ENCODE measurements around the gene SERPINA12. TPM values are rescaled to one million over a fixed set of nuclear protein-coding genes. Genes with fewer than 3 reads are reported as not detected.

SERPINA12 gene
- total and polyA plus RNA-seq, 2 of the 13 experiments (the other 11 are each of a cell fraction or from before 2014, with no cell fraction given), result 0.08 TPM; not detected in 1

DNA sequence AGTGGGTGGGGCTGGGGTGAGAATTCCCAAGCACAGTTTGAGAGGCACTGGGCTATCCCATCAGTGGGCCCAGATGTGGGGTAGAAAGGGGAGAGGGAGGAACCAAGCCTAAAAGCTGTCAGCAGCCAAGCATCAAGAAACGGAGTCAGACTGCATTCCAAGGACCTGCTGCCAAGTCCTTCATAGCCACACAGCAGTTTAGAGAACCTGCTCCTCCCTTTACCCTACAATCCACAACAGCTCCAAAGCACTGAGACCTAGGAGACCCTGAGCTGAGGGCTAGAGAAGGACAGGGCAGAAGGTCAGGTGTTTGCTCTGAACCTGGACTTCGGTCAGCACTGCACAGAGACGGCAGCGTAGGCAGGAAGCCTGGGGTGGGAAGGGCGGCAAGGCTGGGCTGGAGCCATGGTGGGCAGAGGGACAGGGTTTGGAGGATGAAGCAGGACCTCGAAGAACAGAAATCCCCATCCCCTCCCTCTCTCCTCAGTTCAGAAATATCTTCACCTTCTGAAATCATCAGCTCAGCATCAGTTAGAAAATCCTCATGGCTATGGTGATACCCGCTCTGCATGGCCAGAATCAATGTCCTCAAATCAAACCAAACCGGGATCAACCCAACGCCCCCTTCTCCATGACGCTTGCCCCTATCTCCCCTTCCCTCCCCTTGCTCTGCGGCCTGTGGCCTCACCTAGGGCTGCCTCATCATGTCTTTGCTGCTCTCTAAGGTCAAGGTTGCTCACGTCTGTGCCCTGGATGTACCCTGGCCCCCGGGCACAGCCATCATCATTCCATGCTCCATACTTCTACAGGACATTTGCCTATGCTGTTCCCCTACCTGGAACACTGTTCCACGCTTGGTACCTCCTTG lies 39.1 kb upstream of the SERPINA12 start (continued):
- TF ChIP-seq, protein P1, sequence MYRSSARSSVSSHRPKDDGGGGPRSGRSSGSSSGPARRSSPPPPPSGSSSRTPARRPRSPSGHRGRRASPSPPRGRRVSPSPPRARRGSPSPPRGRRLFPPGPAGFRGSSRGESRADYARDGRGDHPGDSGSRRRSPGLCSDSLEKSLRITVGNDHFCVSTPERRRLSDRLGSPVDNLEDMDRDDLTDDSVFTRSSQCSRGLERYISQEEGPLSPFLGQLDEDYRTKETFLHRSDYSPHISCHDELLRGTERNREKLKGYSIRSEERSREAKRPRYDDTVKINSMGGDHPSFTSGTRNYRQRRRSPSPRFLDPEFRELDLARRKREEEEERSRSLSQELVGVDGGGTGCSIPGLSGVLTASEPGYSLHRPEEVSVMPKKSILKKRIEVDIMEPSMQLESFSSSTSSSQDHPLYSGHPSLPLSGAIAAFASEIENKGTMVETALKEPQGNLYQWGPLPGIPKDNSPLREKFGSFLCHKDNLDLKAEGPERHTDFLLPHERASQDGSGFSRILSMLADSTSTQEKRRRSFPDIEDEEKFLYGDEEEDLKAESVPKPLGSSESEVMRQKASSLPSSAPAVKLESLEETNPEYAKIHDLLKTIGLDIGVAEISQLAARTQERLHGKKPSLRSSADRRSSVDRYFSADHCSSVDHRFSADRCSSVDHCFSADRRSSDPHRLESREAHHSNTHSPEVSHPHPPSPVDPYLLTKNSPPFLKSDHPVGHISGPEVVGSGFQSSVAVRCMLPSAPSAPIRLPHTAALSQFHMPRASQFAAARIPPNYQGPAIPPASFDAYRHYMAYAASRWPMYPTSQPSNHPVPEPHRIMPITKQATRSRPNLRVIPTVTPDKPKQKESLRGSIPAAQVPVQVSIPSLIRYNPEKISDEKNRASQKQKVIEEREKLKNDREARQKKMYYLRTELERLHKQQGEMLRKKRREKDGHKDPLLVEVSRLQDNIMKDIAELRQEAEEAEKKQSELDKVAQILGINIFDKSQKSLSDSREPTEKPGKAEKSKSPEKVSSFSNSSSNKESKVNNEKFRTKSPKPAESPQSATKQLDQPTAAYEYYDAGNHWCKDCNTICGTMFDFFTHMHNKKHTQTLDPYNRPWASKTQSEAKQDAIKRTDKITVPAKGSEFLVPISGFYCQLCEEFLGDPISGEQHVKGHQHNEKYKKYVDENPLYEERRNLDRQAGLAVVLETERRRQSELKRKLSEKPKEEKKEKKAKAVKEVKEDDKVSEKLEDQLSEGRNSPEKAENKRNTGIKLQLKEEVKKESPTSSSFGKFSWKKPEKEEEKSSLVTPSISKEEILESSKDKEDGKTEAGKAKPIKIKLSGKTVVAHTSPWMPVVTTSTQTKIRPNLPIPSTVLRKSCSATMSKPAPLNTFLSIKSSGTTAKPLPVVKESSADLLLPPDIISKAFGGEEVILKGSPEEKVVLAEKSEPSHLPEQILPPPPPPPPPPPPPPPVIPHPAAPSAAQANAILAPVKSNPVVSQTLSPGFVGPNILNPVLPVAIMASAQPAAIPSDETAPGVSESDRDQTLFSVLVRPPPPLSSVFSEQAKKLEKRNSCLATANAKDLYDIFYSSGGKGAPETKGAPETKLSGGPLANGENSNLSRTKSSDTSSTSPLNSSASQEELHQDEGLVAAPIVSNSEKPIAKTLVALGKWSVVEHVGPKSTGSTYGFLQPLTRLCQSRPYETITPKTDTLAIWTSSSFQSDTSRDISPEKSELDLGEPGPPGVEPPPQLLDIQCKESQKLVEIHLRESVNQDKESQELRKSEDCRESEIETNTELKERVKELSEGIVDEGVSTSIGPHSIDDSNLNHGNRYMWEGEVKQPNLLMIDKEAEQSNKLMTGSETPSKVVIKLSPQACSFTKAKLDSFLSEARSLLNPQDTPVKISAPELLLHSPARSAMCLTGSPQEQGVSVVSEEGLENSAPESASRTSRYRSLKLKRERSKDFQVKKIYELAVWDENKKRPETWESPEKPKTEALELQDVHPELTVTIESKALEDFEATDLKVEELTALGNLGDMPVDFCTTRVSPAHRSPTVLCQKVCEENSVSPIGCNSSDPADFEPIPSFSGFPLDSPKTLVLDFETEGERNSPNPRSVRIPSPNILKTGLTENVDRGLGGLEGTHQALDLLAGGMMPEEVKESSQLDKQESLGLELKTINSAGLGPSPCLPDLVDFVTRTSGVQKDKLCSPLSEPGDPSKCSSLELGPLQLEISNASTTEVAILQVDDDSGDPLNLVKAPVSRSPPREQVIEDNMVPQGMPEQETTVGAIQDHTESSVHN (CRISPR knock-in tag; IDR thresholded peaks at IDR 0.05), result no peak
- TF ChIP-seq, protein P2, sequence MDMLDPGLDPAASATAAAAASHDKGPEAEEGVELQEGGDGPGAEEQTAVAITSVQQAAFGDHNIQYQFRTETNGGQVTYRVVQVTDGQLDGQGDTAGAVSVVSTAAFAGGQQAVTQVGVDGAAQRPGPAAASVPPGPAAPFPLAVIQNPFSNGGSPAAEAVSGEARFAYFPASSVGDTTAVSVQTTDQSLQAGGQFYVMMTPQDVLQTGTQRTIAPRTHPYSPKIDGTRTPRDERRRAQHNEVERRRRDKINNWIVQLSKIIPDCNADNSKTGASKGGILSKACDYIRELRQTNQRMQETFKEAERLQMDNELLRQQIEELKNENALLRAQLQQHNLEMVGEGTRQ (IDR thresholded peaks at IDR 0.05; ENCODE audit: low read depth, low read length), result no peak
- TF ChIP-seq, protein P2 (CRISPR knock-in tag; IDR thresholded peaks at IDR 0.05; ENCODE audit: borderline replicate concordance), result 0 out of 2 replicates have a peak, but pooled peaks have one; percentile 45
- TF ChIP-seq ZFAT (CRISPR knock-in tag; conservative IDR thresholded peaks at IDR 0.05) (no peak), ZKSCAN8 (CRISPR knock-in tag; IDR thresholded peaks at IDR 0.05; ENCODE audit: borderline replicate concordance) (no peak), EED (CRISPR knock-in tag; IDR thresholded peaks at IDR 0.05) (no peak), FOXA3 (CRISPR knock-in tag; IDR thresholded peaks at IDR 0.05) (peak; percentile 70), HDAC2 (CRISPR knock-in tag; IDR thresholded peaks at IDR 0.05) (peak; percentile 81), RBAK (CRISPR knock-in tag; IDR thresholded peaks at IDR 0.05) (no peak), FOXM1 (CRISPR knock-in tag; IDR thresholded peaks at IDR 0.05) (no peak), FIP1L1 (IDR thresholded peaks at IDR 0.05; ENCODE audit: borderline replicate concordance, insufficient read depth, low read depth, low read length) (no peak), MXI1 (IDR thresholded peaks at IDR 0.05; ENCODE audit: borderline replicate concordance, low read depth, low read length) (no peak), GPN1 (CRISPR knock-in tag; IDR thresholded peaks at IDR 0.05; ENCODE audit: borderline replicate concordance) (no peak), ZFP1 (CRISPR knock-in tag; IDR thresholded peaks at IDR 0.05) (no peak)
- TF ChIP-seq, protein P3, sequence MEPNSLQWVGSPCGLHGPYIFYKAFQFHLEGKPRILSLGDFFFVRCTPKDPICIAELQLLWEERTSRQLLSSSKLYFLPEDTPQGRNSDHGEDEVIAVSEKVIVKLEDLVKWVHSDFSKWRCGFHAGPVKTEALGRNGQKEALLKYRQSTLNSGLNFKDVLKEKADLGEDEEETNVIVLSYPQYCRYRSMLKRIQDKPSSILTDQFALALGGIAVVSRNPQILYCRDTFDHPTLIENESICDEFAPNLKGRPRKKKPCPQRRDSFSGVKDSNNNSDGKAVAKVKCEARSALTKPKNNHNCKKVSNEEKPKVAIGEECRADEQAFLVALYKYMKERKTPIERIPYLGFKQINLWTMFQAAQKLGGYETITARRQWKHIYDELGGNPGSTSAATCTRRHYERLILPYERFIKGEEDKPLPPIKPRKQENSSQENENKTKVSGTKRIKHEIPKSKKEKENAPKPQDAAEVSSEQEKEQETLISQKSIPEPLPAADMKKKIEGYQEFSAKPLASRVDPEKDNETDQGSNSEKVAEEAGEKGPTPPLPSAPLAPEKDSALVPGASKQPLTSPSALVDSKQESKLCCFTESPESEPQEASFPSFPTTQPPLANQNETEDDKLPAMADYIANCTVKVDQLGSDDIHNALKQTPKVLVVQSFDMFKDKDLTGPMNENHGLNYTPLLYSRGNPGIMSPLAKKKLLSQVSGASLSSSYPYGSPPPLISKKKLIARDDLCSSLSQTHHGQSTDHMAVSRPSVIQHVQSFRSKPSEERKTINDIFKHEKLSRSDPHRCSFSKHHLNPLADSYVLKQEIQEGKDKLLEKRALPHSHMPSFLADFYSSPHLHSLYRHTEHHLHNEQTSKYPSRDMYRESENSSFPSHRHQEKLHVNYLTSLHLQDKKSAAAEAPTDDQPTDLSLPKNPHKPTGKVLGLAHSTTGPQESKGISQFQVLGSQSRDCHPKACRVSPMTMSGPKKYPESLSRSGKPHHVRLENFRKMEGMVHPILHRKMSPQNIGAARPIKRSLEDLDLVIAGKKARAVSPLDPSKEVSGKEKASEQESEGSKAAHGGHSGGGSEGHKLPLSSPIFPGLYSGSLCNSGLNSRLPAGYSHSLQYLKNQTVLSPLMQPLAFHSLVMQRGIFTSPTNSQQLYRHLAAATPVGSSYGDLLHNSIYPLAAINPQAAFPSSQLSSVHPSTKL (CRISPR knock-in tag; IDR thresholded peaks at IDR 0.05), result peak; percentile 82

Data from HepG2 (cell line).